Activated CD4-positive, alpha-beta memory T cell treated with anti-CD3 and anti-CD28 coated beads for 36 hours (primary cell): ENCODE results near the gene ATRNL1. TPM values are rescaled to one million over a fixed set of nuclear protein-coding genes. Genes with fewer than 3 reads are reported as not detected.

Experiments used
- CTCF ChIA-PET: fragments of 350-600 bp; sonication (Branson Sonifier 250); formaldehyde crosslinking; loops from one replicate; lab custom pipeline; 2021; ENCODE audit warnings: antibody characterized with exemption, inconsistent platforms; lab: Charles Lee
- POLR2A ChIA-PET: fragments of 350-600 bp; sonication (Branson Sonifier 250); formaldehyde crosslinking; loops from one replicate; lab custom pipeline; 2021; ENCODE audit warnings: antibody characterized with exemption; lab: Charles Lee
- DNase-seq: peaks from one replicate; pipeline ENCODE4 v3.0.0-alpha.2; 2020
- H3K27ac Mint-ChIP-seq: one replicate; pipeline ENCODE4 v1.8.0; 2021; ENCODE audit warnings: mixed read lengths
- H3K27me3 Mint-ChIP-seq: one replicate; pipeline ENCODE4 v1.8.0; 2021; ENCODE audit warnings: mixed read lengths
- H3K36me3 Mint-ChIP-seq: one replicate; pipeline ENCODE4 v1.8.0; 2021; ENCODE audit warnings: mixed read lengths
- H3K4me1 Mint-ChIP-seq: one replicate; pipeline ENCODE4 v1.8.0; 2021; ENCODE audit warnings: low read depth, mixed read lengths
- H3K4me3 Mint-ChIP-seq: one replicate; pipeline ENCODE4 v1.8.0; 2021; ENCODE audit warnings: mild to moderate bottlenecking, mixed read lengths
- H3K9me3 Mint-ChIP-seq: one replicate; pipeline ENCODE4 v1.8.0; 2021; ENCODE audit warnings: mixed read lengths
- intact Hi-C: fragments of 100-400 bp; cut with micrococcal nuclease; formaldehyde crosslinking; loops from one replicate; pipeline ENCODE4 v1.15.1; 2023
- total RNA-seq, 2 experiments: library from RNA; stranded (reverse); gene quantifications; one replicate each; pipeline ENCODE4 v1.2.3, GENCODE V29; 2021

The ATRNL1 gene
- total RNA-seq, 2 experiments from 2014 or later, result 0.12 to 0.17 TPM

GRCh38 chr10:115909962-115910731 is 817.0 kb downstream of the ATRNL1 start:
- no peak for DNase-seq
- no peak overlapping the region for H3K4me3 Mint-ChIP-seq
- ChIA-PET CTCF (no interaction called here), POLR2A (no interaction called here)
- H3K9me3 Mint-ChIP-seq, result peaks cover 8% of the 10 kb centered on the region
- no peaks in the 10 kb centered on the region for H3K36me3 Mint-ChIP-seq
- H3K4me1 Mint-ChIP-seq, result no peaks in the 10 kb centered on the region
- H3K27ac Mint-ChIP-seq, result no peak overlapping the region
- H3K27me3 Mint-ChIP-seq, result no peaks in the 10 kb centered on the region
- intact Hi-C loops, result no loop called here

- Mint-ChIP-seq H3K36me3 (no peaks in the 10 kb centered on the region), H3K9me3 (peaks cover 8% of the 10 kb centered on the region), H3K4me1 (no peaks in the 10 kb centered on the region), H3K27me3 (no peaks in the 10 kb centered on the region), H3K4me3 (no peak overlapping the region), H3K27ac (no peak overlapping the region)
- DNase-seq, result no peak
- ChIA-PET POLR2A (no interaction called here), CTCF (no interaction called here)
- intact Hi-C loops, result no loop called here
These were observed 821.3 kb downstream of the ATRNL1 start for GRCh38 chr10:115914475-115914874.

GRCh38 chr10:115915429-115915828 is 822.3 kb downstream of the ATRNL1 start:
- no peaks in the 10 kb centered on the region for H3K36me3 Mint-ChIP-seq
- no peak overlapping the region for H3K4me3 Mint-ChIP-seq
- intact Hi-C loops, result no loop called here
- peaks cover 11% of the 10 kb centered on the region for H3K9me3 Mint-ChIP-seq
- no peak for DNase-seq
- no peaks in the 10 kb centered on the region for H3K27me3 Mint-ChIP-seq
- POLR2A ChIA-PET, result no interaction called here
- H3K27ac Mint-ChIP-seq, result no peak overlapping the region
- no peaks in the 10 kb centered on the region for H3K4me1 Mint-ChIP-seq
- CTCF ChIA-PET, result no interaction called here

- intact Hi-C loops, result no loop called here
- CTCF ChIA-PET, result no interaction called here
- no peak for DNase-seq
These were observed 825.6 kb downstream of the ATRNL1 start for GRCh38 chr10:115918812-115919211.

GRCh38 chr10:115921795-115922194 is 828.6 kb downstream of the ATRNL1 start:
- Mint-ChIP-seq H3K4me1 (no peaks in the 10 kb centered on the region), H3K27ac (no peak overlapping the region), H3K27me3 (no peaks in the 10 kb centered on the region), H3K9me3 (peaks cover 12% of the 10 kb centered on the region), H3K4me3 (no peak overlapping the region), H3K36me3 (no peaks in the 10 kb centered on the region)
- no peak for DNase-seq
- intact Hi-C loops, result no loop called here
- ChIA-PET POLR2A (no interaction called here), CTCF (no interaction called here)

More at GRCh38 chr10:115918812-115919211, 825.6 kb downstream of the ATRNL1 start:
- POLR2A ChIA-PET, result no interaction called here
- no peak overlapping the region for H3K27ac Mint-ChIP-seq
- no peaks in the 10 kb centered on the region for H3K4me1 Mint-ChIP-seq
- H3K9me3 Mint-ChIP-seq, result peaks cover 8% of the 10 kb centered on the region
- H3K36me3 Mint-ChIP-seq, result no peaks in the 10 kb centered on the region
- H3K4me3 Mint-ChIP-seq, result no peak overlapping the region
- H3K27me3 Mint-ChIP-seq, result no peaks in the 10 kb centered on the region

- H3K27me3 Mint-ChIP-seq, result no peaks in the 10 kb centered on the region
- H3K4me1 Mint-ChIP-seq, result no peaks in the 10 kb centered on the region
- H3K4me3 Mint-ChIP-seq, result no peak overlapping the region
- POLR2A ChIA-PET, result no interaction called here
- no peak for DNase-seq
- no peaks in the 10 kb centered on the region for H3K36me3 Mint-ChIP-seq
- H3K9me3 Mint-ChIP-seq, result peaks cover 2% of the 10 kb centered on the region
- intact Hi-C loops, result no loop called here
- CTCF ChIA-PET, result no interaction called here
- no peak overlapping the region for H3K27ac Mint-ChIP-seq
These were observed 838.1 kb downstream of the ATRNL1 start for GRCh38 chr10:115931309-115931708.

GRCh38 chr10:115932099-115932498 is 838.9 kb downstream of the ATRNL1 start:
- no peaks in the 10 kb centered on the region for H3K4me1 Mint-ChIP-seq
- intact Hi-C loops, result no loop called here
- H3K27me3 Mint-ChIP-seq, result no peaks in the 10 kb centered on the region
- POLR2A ChIA-PET, result no interaction called here
- H3K4me3 Mint-ChIP-seq, result no peak overlapping the region
- no peak overlapping the region for H3K27ac Mint-ChIP-seq
- no peak for DNase-seq
- peaks cover 4% of the 10 kb centered on the region for H3K9me3 Mint-ChIP-seq
- CTCF ChIA-PET, result no interaction called here
- H3K36me3 Mint-ChIP-seq, result no peaks in the 10 kb centered on the region

GRCh38 chr10:115933098-115933497 is 839.9 kb downstream of the ATRNL1 start:
- Mint-ChIP-seq H3K27ac (no peak overlapping the region), H3K4me1 (no peaks in the 10 kb centered on the region), H3K27me3 (no peaks in the 10 kb centered on the region), H3K9me3 (peaks cover 4% of the 10 kb centered on the region), H3K4me3 (no peak overlapping the region), H3K36me3 (no peaks in the 10 kb centered on the region)
- ChIA-PET POLR2A (no interaction called here), CTCF (no interaction called here)
- intact Hi-C loops, result no loop called here
- no peak for DNase-seq

GRCh38 chr10:115935731-115936130 is 842.6 kb downstream of the ATRNL1 start:
- intact Hi-C loops, result no loop called here
- H3K27me3 Mint-ChIP-seq, result no peaks in the 10 kb centered on the region
- no peaks in the 10 kb centered on the region for H3K4me1 Mint-ChIP-seq
- H3K4me3 Mint-ChIP-seq, result no peak overlapping the region
- peaks cover 4% of the 10 kb centered on the region for H3K9me3 Mint-ChIP-seq
- no peaks in the 10 kb centered on the region for H3K36me3 Mint-ChIP-seq
- no peak overlapping the region for H3K27ac Mint-ChIP-seq
- CTCF ChIA-PET, result no interaction called here
- POLR2A ChIA-PET, result no interaction called here
- no peak for DNase-seq

- Mint-ChIP-seq H3K27me3 (no peaks in the 10 kb centered on the region), H3K27ac (no peak overlapping the region), H3K4me3 (no peak overlapping the region), H3K36me3 (no peaks in the 10 kb centered on the region), H3K4me1 (no peaks in the 10 kb centered on the region), H3K9me3 (peaks cover 4% of the 10 kb centered on the region)
- no peak for DNase-seq
- POLR2A ChIA-PET, result no interaction called here
- CTCF ChIA-PET, result no interaction called here
- intact Hi-C loops, result no loop called here
These were observed 844.0 kb downstream of the ATRNL1 start for GRCh38 chr10:115936926-115937767.

GRCh38 chr10:115937768-115938056 is 844.5 kb downstream of the ATRNL1 start:
- no peaks in the 10 kb centered on the region for H3K4me1 Mint-ChIP-seq

GRCh38 chr10:115939101-115939854 is 846.1 kb downstream of the ATRNL1 start:
- H3K27me3 Mint-ChIP-seq, result no peaks in the 10 kb centered on the region
- CTCF ChIA-PET, result no interaction called here
- POLR2A ChIA-PET, result no interaction called here

More at GRCh38 chr10:115937768-115938056, 844.5 kb downstream of the ATRNL1 start:
- Mint-ChIP-seq H3K9me3 (peaks cover 4% of the 10 kb centered on the region), H3K4me3 (no peak overlapping the region), H3K27me3 (no peaks in the 10 kb centered on the region), H3K36me3 (no peaks in the 10 kb centered on the region), H3K27ac (no peak overlapping the region)
- ChIA-PET CTCF (no interaction called here), POLR2A (no interaction called here)
- DNase-seq, result no peak
- intact Hi-C loops, result no loop called here

More at GRCh38 chr10:115939101-115939854, 846.1 kb downstream of the ATRNL1 start:
- Mint-ChIP-seq H3K36me3 (no peaks in the 10 kb centered on the region), H3K4me3 (no peak overlapping the region), H3K27ac (no peak overlapping the region), H3K4me1 (no peaks in the 10 kb centered on the region), H3K9me3 (peaks cover 2% of the 10 kb centered on the region)
- no peak for DNase-seq
- intact Hi-C loops, result no loop called here
